Colonic mucosa (tissue), 4 donors: ENCODE data around the gene TALDO1. TPM values are rescaled to one million over a fixed set of nuclear protein-coding genes. Genes with fewer than 3 reads are reported as not detected.
A peak's percentile ranks its signal among the peaks of the same experiment; 100 is the strongest.

ENCODE experiments used
- DNase-seq: peaks from one replicate; pipeline ENCODE4 v3.0.0-alpha.2; 2020
- H3K27ac ChIP-seq: fragments of 200-600 bp; one replicate; pipeline ENCODE4 v1.8.0; 2021
- H3K27me3 ChIP-seq: fragments of 200-600 bp; one replicate; pipeline ENCODE4 v1.8.0; 2021
- H3K36me3 ChIP-seq: fragments of 200-600 bp; one replicate; pipeline ENCODE4 v1.8.0; 2021
- H3K4me1 ChIP-seq: fragments of 200-600 bp; one replicate; pipeline ENCODE4 v1.8.0; 2021; ENCODE audit warnings: mild to moderate bottlenecking
- H3K4me3 ChIP-seq: fragments of 200-600 bp; one replicate; pipeline ENCODE4 v1.8.0; 2021
- H3K9ac ChIP-seq, 2 donors: one replicate each; pipeline ENCODE4 v1.7.0; 2013; ENCODE audit warnings: control low read depth in 2 of 2, low read depth in 2 of 2, low read length in 2 of 2
- H3K9me3 ChIP-seq: fragments of 200-600 bp; one replicate; pipeline ENCODE4 v1.8.0; 2021
- CTCF ChIP-seq: fragments of 200-600 bp; IDR thresholded peaks from one replicate; pipeline ENCODE4 v1.8.0; 2022; ENCODE audit warnings: antibody characterized with exemption, mild to moderate bottlenecking
- intact Hi-C: fragments of 100-400 bp; cut with DNase I; formaldehyde crosslinking; loops from one replicate; pipeline ENCODE4 v1.14.1; 2022
- total RNA-seq, 2 donors: library from RNA; stranded (reverse); fragmentation: NEBNext Ultra II Directional in 1 of 2; extraction: Animal tissue kit (Norgen Biotek cat#: 25700) in 1 of 2; gene quantifications; one replicate each; pipeline ENCODE4 v1.2.1, GENCODE V29; 2021
- donor health status: healthy.
- donor health status: DM: no; HTN: no; CAD: no.
- donor health status: DM: no; HTN: no; CAD: no.

Gene TALDO1
- total RNA-seq, 2 donors from 2014 or later: 195 to 274 TPM

GRCh38 chr11:723120-723883 lies 24.0 kb upstream of the TALDO1 start:
- Histone ChIP-seq H3K27ac (no peak overlapping the region), H3K36me3 (no peaks in the 10 kb centered on the region), H3K4me1 (peaks cover 45% of the 10 kb centered on the region), H3K9ac (no peak overlapping the region), H3K9me3 (no peaks in the 10 kb centered on the region), H3K4me3 (no peak overlapping the region), H3K27me3 (peaks cover 5% of the 10 kb centered on the region)
- DNase-seq: peak; percentile 62
- peak; percentile 51 for TF ChIP-seq CTCF
- intact Hi-C loops: loop anchor here (10.0 kb wide), 1 partner anchor 169 kb away; no protein-coding TSS in a partner anchor

GRCh38 chr11:724049-724777 lies 23.1 kb upstream of the TALDO1 start:
- H3K27ac ChIP-seq: no peak overlapping the region
- intact Hi-C loops: loop anchor here (10.0 kb wide), 1 partner anchor 169 kb away; no protein-coding TSS in a partner anchor
- H3K4me1 ChIP-seq: peaks cover 47% of the 10 kb centered on the region
- no peak overlapping the region for H3K4me3 ChIP-seq
- no peaks in the 10 kb centered on the region for H3K36me3 ChIP-seq
- H3K9ac ChIP-seq: no peak overlapping the region
- TF ChIP-seq CTCF: no peak
- H3K27me3 ChIP-seq: peaks cover 5% of the 10 kb centered on the region
- H3K9me3 ChIP-seq: no peaks in the 10 kb centered on the region
- DNase-seq: peak; percentile 22

- H3K4me1 ChIP-seq: peaks cover 47% of the 10 kb centered on the region
- no peaks in the 10 kb centered on the region for H3K9me3 ChIP-seq
- no peak overlapping the region for H3K9ac ChIP-seq
- DNase-seq: no peak
- H3K27me3 ChIP-seq: peaks cover 5% of the 10 kb centered on the region
- no peak overlapping the region for H3K4me3 ChIP-seq
- intact Hi-C loops: loop anchor here (5.0 to 10.0 kb wide), 2 partner anchors 63 to 170 kb away; no protein-coding TSS in a partner anchor
- H3K27ac ChIP-seq: no peak overlapping the region
- TF ChIP-seq CTCF: no peak
- no peaks in the 10 kb centered on the region for H3K36me3 ChIP-seq
Observed at GRCh38 chr11:724778-725386, 22.4 kb upstream of the TALDO1 start.

- H3K27ac ChIP-seq: peak overlapping the region; percentile 67
- H3K4me1 ChIP-seq: peaks cover 41% of the 10 kb centered on the region
- H3K4me3 ChIP-seq: peak overlapping the region; percentile 26
- H3K27me3 ChIP-seq: peaks cover 5% of the 10 kb centered on the region
- intact Hi-C loops: loop anchor here (5.0 to 10.0 kb wide), 2 partner anchors 63 to 171 kb away; no protein-coding TSS in a partner anchor
- no peak for TF ChIP-seq CTCF
- peak; percentile 40 for DNase-seq
- no peaks in the 10 kb centered on the region for H3K36me3 ChIP-seq
- no peak overlapping the region for H3K9ac ChIP-seq
- no peaks in the 10 kb centered on the region for H3K9me3 ChIP-seq
Observed at GRCh38 chr11:725624-726202, 21.6 kb upstream of the TALDO1 start.
